GM19043 (cell line): ENCODE data around the gene POGLUT2.
"Not testable (repeated sequence)": the region's sequence is repeated elsewhere in the genome, so short reads cannot be mapped to it uniquely, and the experiment has no call there.

Experiments
- ATAC-seq: cut with Tn5 transposase; IDR thresholded peaks from one replicate; pipeline ENCODE4 v1.9.1; 2021; ENCODE audit warnings: low read depth; ENCODE audit not compliant: unreplicated experiment

The POGLUT2 gene

DNA sequence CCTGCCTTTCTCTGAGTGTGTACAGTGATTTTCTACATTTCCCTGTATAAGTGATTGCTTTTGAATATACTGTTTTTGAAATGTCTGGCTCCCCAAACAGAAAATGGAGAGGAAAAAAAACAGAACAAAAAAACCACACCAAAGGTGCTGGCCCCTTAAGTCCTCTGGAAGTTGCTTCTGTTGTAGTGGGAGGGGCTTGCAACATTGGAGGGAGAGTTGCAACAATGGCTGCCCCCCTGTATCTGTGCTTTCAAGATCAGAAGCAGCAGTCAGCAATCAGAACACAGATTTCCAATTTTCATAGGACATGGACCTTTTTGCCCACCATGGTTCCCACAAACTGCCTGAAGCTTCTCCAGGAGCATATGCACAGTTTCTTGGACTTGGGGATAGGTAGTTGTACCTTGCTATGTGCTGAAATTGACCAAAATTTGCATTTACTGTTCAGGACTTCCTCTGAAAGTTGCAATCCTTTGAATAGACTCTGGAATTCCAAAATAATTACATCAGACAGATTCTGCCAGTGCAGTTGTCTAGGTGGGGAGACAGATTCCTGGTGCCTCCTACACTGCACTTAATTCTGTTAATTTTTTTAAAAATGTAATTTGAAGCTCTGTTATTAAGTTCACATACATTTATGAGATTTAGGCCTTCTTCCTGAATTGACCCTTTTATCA is 14.0 kb upstream of the POGLUT2 start:
- ATAC-seq: no peak

- ATAC-seq: no peak
Observed at GRCh38 chr13:102807699-102808098, 8.9 kb upstream of the POGLUT2 start.

GRCh38 chr13:102805680-102806079 is 6.9 kb upstream of the POGLUT2 start:
- ATAC-seq: no peak

GRCh38 chr13:102800145-102801041 is 1.6 kb upstream of the POGLUT2 start:
- ATAC-seq: peak; percentile 61

GRCh38 chr13:102799426-102800144 is 809 bp upstream of the POGLUT2 start:
- ATAC-seq: peak; percentile 1

- ATAC-seq: no peak
Observed at GRCh38 chr13:102793611-102794355, 5.0 kb downstream of the POGLUT2 start.

- ATAC-seq: no peak
Observed at GRCh38 chr13:102792396-102792795, 6.4 kb downstream of the POGLUT2 start.

GRCh38 chr13:102788683-102789082 is 10.1 kb downstream of the POGLUT2 start:
- no peak for ATAC-seq

GRCh38 chr13:102784483-102784882 is 14.3 kb downstream of the POGLUT2 start:
- no peak for ATAC-seq

DNA sequence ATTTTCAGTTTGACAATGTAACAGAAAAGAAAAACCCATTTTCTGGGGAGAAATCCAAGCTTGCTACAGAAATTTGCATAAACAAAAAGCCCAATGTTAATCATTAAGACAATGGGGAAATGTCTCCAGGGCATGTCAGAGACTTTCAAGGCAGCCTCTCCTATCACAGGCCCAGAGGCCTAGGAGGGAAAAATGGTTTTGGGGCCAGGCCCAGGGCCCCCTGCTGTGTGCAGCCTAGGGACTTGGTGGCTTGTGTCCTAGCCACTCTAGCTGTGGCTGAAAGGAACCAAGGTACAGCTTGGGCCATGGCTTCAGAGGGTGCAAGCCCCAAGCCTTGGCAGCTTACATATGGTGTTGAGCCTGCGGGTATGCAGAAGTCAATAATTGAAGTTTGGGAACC is 17.2 kb downstream of the POGLUT2 start:
- ATAC-seq: no peak

- ATAC-seq: not testable (repeated sequence)
Observed at GRCh38 chr13:102780656-102781055, 18.1 kb downstream of the POGLUT2 start.

GRCh38 chr13:102779436-102780159 is 19.2 kb downstream of the POGLUT2 start:
- ATAC-seq: no peak

- no peak for ATAC-seq
Observed at GRCh38 chr13:102777736-102778135, 21.0 kb downstream of the POGLUT2 start.

DNA sequence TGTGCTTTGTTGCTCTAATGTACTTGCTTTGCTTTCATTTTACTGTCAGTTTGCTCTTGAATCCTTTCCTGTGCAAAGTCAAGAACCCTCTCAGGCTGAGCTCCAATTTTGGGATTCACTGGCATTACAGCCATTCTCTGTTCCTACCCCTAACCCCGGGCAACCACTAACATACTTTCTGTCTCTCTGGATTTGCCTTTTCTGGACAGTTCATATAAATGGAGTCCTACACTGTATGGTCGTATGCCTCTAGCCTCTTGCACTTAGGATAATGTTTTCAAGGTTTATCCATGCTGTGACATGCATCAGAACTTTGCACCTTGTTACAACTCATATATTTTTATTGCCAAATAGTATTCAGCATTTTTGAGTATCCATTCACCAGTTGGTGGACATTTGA is 22.5 kb downstream of the POGLUT2 start:
- ATAC-seq: no peak

- ATAC-seq: no peak
Observed at GRCh38 chr13:102774591-102775520, 23.9 kb downstream of the POGLUT2 start.

GRCh38 chr13:102774214-102774568 is 24.6 kb downstream of the POGLUT2 start:
- ATAC-seq: no peak

- peak; percentile 87 for ATAC-seq
Observed at GRCh38 chr13:102773441-102774213, 25.1 kb downstream of the POGLUT2 start, which contains the start of gene TEX30. TSS of gene TEX30 (minus strand) at chr13:102773786. CDS start at chr13:102770026, 3,760 bp downstream.

- ATAC-seq: no peak
Observed at GRCh38 chr13:102772042-102772425, 26.7 kb downstream of the POGLUT2 start.
